Fibroblast of pulmonary artery (primary cell): ENCODE measurements around the gene TOMT.
A peak's percentile ranks its signal among the peaks of the same experiment; 100 is the strongest.

Source experiments
- DNase-seq: peaks from one replicate; pipeline ENCODE4 v3.0.0-alpha.2; 2010; ENCODE audit warnings: low read depth
- H3K4me3 ChIP-seq: replicated peaks from 2 replicates; pipeline ENCODE4 v1.5.1; 2011; ENCODE audit warnings: low read depth, mild to moderate bottlenecking, control low read depth, low read length, moderate library complexity
- TF ChIP-seq, protein P1 (sequence below): IDR thresholded peaks from 2 replicates; pipeline ENCODE4 v1.5.1; 2011; ENCODE audit warnings: mild to moderate bottlenecking, control low read depth, low read length, inconsistent platforms; ENCODE audit errors: missing control alignments

TOMT gene

DNA sequence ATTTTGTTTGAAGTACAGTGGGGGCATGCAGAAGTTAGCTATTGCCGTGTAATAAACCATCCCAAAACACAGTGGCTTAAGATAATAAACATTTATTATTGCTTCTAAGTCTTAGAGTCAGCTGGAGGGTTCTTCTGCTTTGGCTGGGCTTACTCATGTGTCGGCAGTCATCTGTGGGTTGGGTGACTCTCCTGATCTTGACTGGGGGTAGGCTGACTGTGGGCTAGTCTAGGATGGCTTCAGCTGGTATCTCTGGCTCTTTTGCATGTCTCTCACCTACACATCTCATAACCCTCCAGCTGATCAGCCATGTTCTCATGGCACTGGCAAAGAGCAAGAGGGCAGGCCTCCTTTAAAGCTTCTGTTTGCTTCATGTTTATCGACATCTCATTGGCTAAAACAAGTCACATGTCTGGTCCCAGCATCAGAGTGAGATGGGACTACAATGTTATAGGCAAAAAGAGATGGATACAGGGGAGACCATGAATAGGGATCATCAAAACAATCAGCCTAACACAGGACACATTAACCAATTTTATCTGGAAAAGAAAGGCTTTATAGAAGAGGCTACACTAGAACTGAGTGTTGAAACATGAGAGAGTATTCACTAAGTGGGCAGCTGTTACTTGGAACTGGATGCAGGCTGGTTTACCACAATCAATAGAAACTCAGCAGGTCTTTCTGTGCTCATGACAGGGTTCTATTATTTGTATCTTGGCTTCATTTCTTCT, 19.9 kb upstream of the TOMT start:
- no peak overlapping the region for H3K4me3 ChIP-seq
- TF ChIP-seq, protein P1, sequence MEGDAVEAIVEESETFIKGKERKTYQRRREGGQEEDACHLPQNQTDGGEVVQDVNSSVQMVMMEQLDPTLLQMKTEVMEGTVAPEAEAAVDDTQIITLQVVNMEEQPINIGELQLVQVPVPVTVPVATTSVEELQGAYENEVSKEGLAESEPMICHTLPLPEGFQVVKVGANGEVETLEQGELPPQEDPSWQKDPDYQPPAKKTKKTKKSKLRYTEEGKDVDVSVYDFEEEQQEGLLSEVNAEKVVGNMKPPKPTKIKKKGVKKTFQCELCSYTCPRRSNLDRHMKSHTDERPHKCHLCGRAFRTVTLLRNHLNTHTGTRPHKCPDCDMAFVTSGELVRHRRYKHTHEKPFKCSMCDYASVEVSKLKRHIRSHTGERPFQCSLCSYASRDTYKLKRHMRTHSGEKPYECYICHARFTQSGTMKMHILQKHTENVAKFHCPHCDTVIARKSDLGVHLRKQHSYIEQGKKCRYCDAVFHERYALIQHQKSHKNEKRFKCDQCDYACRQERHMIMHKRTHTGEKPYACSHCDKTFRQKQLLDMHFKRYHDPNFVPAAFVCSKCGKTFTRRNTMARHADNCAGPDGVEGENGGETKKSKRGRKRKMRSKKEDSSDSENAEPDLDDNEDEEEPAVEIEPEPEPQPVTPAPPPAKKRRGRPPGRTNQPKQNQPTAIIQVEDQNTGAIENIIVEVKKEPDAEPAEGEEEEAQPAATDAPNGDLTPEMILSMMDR: no peak
- no peak for DNase-seq

DNA sequence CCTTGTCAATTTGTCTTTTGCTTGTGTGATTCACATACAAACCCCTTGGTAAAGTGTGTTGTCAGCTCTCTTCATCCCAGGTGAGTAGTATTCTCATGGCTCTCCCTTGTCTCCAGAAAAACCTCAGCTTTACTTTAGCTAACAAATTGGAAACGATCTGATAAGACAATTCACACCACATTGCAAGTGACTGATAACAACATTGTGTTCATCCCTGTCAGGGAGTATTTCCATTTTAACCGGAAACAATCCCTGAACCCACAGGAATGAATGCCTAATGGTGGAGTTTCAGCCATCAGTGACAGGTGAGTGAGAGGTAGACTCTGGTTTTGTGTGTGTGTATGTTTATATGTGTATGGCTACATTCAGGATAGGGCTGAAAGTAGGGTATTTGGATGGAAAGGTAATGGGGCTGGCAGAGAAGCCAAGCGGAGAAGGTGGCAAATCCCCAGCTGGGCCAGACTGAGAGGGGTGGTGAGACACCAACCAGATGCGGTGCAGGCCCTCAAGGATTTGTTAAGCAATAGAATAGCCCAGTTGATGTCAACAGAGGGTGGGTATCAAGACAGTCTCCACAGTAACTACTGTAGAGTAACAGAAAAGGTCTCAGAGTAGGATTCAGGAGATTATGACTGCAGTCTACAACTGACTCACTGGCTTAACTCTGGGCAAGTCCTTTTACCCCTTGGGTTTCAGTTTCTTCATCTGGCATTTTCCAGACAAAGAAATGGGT, 17.5 kb upstream of the TOMT start:
- H3K4me3 ChIP-seq: no peak overlapping the region
- no peak for DNase-seq
- TF ChIP-seq, protein P1: no peak

DNA sequence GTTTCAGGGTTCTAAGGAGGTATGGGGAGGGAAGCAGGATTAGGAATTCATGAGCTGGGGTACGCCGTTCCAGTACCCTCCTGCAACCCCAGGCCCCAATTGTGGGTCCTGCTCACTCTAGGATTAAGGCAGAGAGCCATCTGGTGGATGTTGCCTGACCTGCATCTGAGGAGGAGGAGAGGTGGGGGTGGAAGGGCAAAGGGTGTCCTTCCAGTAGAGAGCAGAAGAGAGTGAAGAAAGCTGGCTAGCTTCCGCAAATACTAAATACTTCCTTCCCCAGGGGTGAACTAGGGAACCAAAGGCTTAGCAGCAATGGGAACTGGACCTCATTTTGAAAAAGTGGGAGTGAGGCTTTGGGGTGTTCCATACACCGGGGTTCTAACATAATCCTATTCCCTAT, 14.4 kb upstream of the TOMT start:
- no peak overlapping the region for H3K4me3 ChIP-seq
- peak; percentile 72 for DNase-seq
- TF ChIP-seq, protein P1: peak; percentile 91

DNA sequence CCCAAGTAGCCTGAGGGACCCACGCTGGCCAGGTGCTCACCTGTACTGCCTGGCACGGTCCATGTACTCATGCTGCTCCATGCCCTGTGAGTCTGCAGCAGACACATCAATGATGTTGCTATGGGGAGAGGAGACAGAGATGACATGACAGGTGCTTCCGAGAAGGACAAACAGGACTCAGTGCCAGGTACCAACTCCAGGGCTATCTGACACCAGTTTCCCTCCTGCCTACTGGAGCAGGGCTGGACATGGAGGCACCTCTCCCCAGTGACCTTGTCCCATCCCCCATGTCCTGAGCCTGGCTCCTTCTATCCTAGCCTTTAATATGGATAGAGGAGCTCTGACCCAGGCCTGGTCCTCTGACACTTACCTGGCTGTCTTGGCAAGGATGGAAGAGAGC, 7.0 kb upstream of the TOMT start:
- no peak for DNase-seq
- H3K4me3 ChIP-seq: no peak overlapping the region
- TF ChIP-seq, protein P1: no peak

DNA sequence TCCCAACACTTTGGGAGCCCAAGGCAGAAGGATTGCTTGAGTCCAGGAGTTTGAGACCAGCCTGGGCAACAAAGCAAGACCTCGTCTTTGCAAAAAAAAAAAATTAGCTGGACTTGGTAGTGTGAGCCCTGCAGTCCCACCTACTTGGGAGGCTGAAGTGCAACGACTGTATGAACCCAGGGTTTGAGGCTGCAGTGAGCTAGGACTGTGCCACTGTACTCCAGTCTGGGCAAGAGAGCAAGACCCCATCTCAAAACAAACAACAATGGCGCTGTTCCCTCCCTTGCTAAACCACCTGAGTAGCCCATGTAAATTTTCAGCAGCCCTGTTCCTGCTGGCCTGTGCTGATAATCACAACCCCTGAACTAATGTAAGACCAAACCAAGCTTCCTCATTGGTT, 5.7 kb upstream of the TOMT start:
- TF ChIP-seq, protein P1: no peak
- DNase-seq: no peak
- no peak overlapping the region for H3K4me3 ChIP-seq

DNA sequence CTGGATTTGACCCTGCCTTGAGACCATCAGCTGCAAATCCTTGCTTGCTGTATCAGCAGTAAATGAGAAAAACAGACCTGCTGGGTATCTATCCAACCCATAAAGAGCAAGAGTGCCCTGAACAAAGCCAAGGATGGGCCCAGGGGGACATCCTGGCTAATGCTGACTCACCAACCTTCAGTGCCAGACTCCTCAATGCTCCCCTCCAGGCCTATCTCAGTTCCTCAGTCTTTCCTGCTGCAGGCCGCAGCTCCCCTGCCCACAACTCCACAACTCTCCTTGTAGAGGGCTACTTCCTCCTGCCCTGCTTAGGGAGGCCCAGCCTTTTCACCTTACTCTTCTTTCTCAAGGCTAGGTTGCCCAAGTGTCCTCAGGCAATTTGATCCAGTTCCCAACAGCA, 5.3 kb upstream of the TOMT start:
- no peak overlapping the region for H3K4me3 ChIP-seq
- no peak for DNase-seq
- TF ChIP-seq, protein P1: no peak
